Stomach smooth muscle (tissue), 2 donors: ENCODE data around the gene NIN.

Experiments
- H3K27ac ChIP-seq: one replicate; pipeline ENCODE4 v1.7.0; 2013; ENCODE audit warnings: mild to moderate bottlenecking, low read length, inconsistent platforms
- H3K27me3 ChIP-seq, 2 donors: one replicate each; pipeline ENCODE4 v1.7.0; 2013; ENCODE audit warnings: low read length in 2 of 2; ENCODE audit not compliant: insufficient read depth in 2 of 2, control insufficient read depth in 1 of 2
- H3K36me3 ChIP-seq, 2 donors: one replicate each; pipeline ENCODE4 v1.7.0; 2013; ENCODE audit warnings: low read length in 2 of 2; ENCODE audit not compliant: control insufficient read depth in 2 of 2, insufficient read depth in 2 of 2
- H3K4me1 ChIP-seq: one replicate; pipeline ENCODE4 v1.7.0; 2013; ENCODE audit warnings: low read length; ENCODE audit not compliant: control insufficient read depth, insufficient read depth
- H3K4me3 ChIP-seq, 2 donors: one replicate each; pipeline ENCODE4 v1.7.0; 2013; ENCODE audit warnings: low read length in 2 of 2
- H3K9ac ChIP-seq, 2 donors: one replicate each; pipeline ENCODE4 v1.7.0; 2013; ENCODE audit warnings: low read length in 2 of 2, mild to moderate bottlenecking in 1 of 2
- H3K9me3 ChIP-seq, 2 donors: one replicate each; pipeline ENCODE4 v1.7.0; 2013; ENCODE audit warnings: low read length in 2 of 2; ENCODE audit not compliant: control insufficient read depth in 2 of 2
- donor health status: healthy.
- donor health status: Pancreatic carcinoma.

The NIN gene

GRCh38 chr14:50670866-50671256 lies 160.1 kb downstream of the NIN start:
- Histone ChIP-seq H3K27ac (no peak overlapping the region), H3K4me3 (no peak overlapping the region), H3K4me1 (peaks cover 4% of the 10 kb centered on the region), H3K9me3 (no peaks in the 10 kb centered on the region), H3K9ac (no peak overlapping the region), H3K27me3 (no peaks in the 10 kb centered on the region), H3K36me3 (no peaks in the 10 kb centered on the region)

GRCh38 chr14:50670196-50670865 lies 160.6 kb downstream of the NIN start:
- H3K4me1 ChIP-seq, result peaks cover 4% of the 10 kb centered on the region
- H3K9me3 ChIP-seq, result no peaks in the 10 kb centered on the region
- no peak overlapping the region for H3K27ac ChIP-seq
- no peak overlapping the region for H3K9ac ChIP-seq
- no peak overlapping the region for H3K4me3 ChIP-seq
- H3K27me3 ChIP-seq, result no peaks in the 10 kb centered on the region
- no peaks in the 10 kb centered on the region for H3K36me3 ChIP-seq
